Stimulated activated naive CD8-positive, alpha-beta T cell treated with anti-CD3 and anti-CD28 coated beads, Interleukin-15, Interleukin-2, amounts not matched to agents 100 U/mL and 50 U/mL, for 24 hours (primary cell): ENCODE results near the gene SWT1.

ENCODE experiments used
- ATAC-seq: fragments of 150-1000 bp; cut with Tn5 transposase; one replicate; pipeline ENCODE4 v1.10.0; 2021
- DNase-seq: peaks from one replicate; pipeline ENCODE4 v3.0.0; 2021

The SWT1 gene, protein sequence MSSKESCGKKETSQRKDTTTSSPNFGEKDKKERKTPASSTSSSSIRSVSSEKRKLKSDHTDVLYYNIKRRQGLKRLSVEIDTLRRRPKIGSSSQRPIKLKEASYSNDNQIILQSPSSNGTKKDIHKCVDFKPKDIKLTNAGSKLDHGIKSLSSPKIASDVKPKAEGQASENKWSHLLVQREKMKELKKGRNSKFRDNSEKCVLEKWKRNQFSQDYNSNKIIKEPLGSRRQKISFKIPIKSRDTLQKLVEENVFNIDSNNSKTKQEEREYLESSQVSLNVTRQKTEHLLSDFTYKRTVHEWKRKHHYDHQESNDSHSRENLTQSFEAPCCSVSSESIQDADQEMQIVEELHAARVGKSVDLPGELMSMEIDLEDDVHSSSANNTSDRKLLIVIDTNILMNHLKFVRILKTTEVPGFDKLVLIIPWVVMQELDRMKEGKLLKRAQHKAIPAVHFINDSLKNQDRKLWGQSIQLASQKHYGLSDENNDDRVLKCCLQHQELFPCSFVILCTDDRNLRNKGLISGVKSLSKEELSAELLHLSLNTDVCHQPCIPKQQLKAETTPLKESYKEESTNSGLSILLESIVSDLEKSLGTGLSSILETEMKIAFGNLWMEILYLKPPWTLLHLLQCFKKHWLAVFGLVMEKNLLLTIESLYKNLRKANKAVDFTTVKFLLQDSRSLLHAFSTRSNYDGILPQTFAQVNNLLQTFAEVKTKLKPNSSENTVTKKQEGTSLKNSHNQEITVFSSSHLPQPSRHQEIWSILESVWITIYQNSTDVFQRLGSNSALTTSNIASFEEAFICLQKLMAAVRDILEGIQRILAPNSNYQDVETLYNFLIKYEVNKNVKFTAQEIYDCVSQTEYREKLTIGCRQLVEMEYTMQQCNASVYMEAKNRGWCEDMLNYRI

DNA sequence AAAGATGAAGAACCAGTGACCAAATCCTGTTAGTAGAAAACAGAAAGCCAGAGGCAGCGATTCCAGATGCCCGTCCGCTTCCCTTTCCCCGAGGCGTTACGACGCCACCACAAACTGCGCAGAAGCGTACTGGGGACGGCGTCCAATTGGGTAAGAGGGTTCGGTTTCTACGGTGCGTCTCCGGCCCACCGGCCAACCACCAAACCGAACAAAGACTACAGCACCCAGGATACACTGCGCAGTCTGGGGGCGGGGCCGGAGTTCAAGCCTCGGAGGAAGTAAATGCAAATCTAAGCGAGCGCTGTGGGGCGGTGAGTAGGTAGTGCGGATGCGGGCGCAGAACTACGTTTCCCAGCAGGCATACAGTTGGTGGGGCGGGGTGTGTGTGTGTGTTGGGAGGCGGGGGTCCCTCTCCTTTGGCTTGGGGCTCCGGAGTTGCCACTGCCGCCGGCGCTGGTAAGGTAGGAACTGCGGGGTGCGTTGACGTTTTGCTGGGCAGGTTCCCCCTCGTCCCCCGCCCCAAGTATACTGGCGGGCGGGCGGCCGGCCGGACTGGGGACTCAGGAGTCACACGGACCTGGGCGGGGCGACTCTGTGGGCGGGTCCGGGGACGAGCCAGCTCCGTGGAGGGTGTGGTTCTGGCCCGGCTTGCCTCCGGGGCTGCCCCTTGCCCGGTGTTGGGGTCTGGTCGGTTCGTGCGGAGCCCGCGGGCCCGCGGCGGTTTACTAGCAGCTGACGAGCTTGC lies at the start of gene SWT1, which contains the start of gene TRMT1L:
Gene SWT1, plus strand, starts transcription at position 314 of the 745 bp plus-strand sequence. CDS start 3,675 bp downstream, outside the sequence.
Gene TRMT1L, minus strand, starts transcription at position 100 of the 745 bp plus-strand sequence. CDS start 241 bp downstream, outside the sequence.
- ATAC-seq (peak; percentile 97), DNase-seq (peak; percentile 97)

DNA sequence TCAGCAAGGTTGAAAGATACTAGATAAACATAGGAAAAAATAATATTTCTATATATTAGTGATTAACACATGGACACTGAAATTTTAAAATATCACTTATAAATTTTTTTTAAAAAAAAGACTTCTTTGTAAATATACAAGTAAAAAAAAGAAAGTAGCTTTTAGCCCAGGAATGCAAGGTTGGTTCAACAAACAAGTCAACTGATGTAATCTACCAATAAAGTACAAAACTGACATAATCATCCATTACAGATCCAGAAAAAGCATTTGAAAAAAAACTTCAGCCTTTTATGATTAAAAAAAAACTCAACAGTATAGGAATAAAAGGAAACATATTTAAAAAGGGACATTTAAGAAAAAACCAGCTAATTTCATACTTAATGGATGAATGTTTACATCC lies 48.6 kb upstream of the SWT1 start:
- no peak for ATAC-seq
- DNase-seq, result no peak

- DNase-seq (no peak), ATAC-seq (no peak)
These were observed 46.8 kb upstream of the SWT1 start for GRCh38 chr1:185110145-185110544.

GRCh38 chr1:185111873-185112272 lies 45.1 kb upstream of the SWT1 start:
- DNase-seq (no peak), ATAC-seq (no peak)

DNA sequence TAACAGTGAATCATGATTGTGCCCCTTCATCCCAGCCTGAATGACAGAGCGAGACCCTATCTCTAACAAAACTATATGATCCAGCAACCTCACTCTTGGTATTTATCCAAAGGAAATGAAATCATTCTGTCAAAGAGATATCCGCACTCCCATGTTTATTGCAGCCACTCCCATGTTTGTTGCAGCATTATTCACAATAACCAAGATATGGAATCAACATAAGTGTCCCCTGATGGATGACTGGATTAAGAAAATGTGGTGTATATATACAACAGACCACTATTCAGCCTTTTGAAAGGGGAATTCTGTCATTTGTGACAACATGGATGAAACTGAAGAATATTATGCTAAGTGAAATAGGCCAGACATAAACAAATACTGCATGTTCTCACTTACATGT lies 44.6 kb upstream of the SWT1 start:
- ATAC-seq, result no peak
- no peak for DNase-seq

GRCh38 chr1:185129708-185130107 lies 27.3 kb upstream of the SWT1 start:
- ATAC-seq, result no peak
- no peak for DNase-seq

DNA sequence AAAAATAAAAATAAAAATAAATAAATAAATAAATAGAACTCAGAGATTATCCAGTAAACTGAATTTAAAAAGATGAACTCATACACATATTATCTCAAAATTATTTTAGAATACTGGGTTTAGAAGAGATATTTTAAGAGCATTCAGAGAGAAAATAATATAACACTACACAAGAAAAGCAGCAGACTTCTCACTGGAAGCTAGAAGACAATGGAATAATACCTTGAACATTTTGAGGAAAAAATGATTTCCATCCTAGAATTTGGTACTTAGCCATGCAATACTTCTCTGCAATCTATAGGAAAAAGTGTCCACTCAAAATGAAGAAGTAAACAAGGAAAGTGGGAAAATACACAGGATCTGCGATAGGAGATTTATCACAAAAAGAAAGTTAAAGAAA lies 24.4 kb upstream of the SWT1 start:
- DNase-seq, result no peak
- no peak for ATAC-seq

- DNase-seq (no peak), ATAC-seq (no peak)
These were observed 18.9 kb upstream of the SWT1 start for GRCh38 chr1:185137896-185138545.

GRCh38 chr1:185139246-185139645 lies 17.7 kb upstream of the SWT1 start:
- ATAC-seq, result no peak
- DNase-seq, result no peak

DNA sequence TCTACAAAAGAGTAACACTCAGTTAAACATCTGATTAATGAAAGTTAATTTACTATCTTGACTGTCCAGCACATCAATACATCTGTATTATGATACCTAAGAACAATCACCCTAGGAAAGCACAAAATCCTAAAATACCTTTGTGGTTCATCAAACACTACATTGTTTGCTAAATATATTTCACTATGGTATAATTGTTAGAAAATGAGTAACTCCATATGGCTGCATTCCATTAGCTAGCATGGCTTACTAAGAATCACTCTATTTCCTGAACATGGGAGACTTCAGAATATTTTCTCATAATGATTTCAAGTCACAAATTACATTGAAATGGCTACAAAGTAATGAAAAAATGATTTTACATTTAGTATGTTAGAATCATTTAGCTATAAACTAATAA lies 12.7 kb upstream of the SWT1 start:
- DNase-seq (no peak), ATAC-seq (no peak)

DNA sequence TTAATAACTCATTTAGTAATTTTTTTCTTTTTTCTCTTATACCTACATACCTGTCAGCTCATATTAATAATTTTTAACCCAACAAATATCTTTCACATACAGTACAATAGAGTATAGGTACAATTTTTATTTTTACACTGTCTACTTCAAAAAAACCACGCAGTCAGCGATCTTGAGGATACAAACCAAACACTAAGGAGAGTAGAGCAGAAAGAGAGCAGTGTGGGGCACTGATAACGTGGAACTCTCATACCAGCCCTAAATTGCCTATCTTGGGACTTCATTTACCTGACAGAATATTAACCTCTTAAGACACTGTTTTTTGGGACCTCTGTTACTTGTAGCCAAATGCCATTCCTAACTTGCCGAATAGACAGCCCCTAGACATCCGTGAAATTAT lies 5.8 kb upstream of the SWT1 start:
- no peak for ATAC-seq

DNA sequence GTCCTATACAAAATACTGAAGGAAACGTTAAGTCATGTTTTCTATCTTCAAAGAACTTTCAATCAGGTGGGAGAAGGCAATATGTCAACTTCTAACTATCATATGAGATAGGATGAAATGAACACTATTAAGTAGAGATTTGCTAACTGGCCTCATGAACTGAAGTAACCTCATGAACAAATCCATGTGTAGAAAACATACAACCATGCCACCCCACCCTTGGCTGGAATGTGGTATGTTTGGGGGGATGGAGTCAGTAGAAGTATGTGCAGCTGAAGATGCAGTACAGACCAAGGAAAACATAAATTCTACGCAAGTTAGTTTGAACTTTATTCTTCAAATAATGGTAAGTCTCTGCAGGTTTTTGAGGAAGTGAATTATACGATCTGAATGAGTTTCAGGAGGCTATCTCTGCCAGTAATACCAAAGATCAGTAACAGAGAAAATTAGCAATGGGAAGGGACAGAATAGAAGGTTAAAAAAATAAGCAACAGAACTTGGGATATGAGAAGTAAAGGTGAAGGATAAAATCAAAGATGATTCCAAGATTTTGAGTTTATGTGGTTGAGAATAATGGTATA lies 4.7 kb upstream of the SWT1 start:
- ATAC-seq, result no peak

More for the DNA sequence above, 5.8 kb upstream of the SWT1 start:
- DNase-seq, result no peak

GRCh38 chr1:185154912-185155513 lies 2.0 kb upstream of the SWT1 start:
- no peak for DNase-seq
- no peak for ATAC-seq

More for the DNA sequence above, 4.7 kb upstream of the SWT1 start:
- DNase-seq, result no peak

DNA sequence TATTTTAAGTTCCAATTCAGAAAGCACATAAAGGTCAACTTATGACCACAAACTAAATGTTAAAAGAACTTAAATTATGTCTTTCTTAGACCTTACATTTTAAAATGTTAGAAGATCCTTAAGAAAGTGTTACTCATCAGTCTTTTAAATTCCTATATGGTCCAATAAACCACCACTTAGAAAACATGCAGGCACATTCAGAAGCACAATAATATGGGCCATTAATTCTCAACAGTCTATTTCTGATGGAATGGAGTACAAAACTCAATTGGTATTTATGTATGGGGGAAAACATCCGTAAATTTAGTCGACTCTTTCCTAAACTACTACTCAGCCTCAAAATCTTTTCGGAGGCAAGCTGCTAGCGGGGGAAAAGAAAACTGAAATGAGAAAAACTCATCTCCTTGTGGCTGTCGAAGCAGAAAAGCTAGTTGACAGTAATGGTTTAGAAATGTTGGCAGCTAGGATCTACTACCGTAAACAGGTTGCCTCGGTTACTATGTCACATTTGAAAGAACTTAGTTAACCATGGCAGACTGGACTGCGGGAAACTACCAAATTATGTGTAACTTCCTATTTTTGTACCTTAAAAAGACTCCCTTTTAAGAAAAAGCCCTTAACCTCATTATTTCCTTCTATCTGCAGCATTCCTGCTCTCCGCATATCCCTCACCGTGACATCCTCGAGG lies 1.2 kb upstream of the SWT1 start:
- ATAC-seq (no peak), DNase-seq (no peak)

GRCh38 chr1:185156288-185156853 lies 596 bp upstream of the SWT1 start:
- DNase-seq (no peak), ATAC-seq (peak; percentile 15)

DNA sequence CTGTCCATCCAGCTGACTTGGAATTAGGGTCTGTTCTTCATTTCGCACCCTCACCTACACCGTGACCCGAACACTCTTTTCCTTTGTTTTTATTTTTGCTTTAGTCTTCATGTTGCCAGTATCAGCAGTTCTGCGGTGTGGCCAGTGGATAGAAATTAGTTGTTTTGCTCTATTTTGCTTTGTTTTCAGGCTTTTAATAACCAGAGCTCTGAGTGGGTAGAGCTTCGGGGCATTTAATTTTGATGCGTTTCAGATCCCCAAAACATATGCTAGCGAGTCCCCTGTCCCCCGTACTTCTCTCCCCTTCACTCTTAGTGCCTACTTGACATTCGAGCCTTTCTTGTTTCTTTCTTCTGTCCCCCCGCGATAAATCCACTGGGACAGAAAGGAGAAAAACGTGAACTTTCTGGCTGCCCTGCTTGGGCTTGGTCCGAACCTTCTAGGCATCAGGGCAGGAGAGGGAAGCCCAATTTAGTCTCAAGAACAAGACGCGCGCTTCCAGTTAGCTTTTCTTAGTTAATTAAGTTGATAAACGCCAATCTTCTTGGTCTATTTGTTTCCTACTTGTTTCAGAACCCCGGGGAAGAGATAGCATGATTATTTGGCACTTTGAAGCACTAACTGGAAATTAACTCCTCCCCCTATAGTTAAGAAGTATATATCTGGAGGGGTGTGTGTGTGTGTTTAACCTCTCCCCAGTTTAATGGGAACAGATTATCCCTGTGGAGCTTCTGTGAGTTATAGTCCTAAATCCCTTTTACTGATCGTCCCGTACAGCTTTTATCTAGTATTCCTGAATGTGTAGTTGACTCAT lies 839 bp downstream of the SWT1 start:
- DNase-seq, result peak; percentile 8

GRCh38 chr1:185158800-185159199 lies 1.8 kb downstream of the SWT1 start:
- DNase-seq (no peak), ATAC-seq (no peak)

More for the DNA sequence above, 839 bp downstream of the SWT1 start:
- ATAC-seq, result no peak

GRCh38 chr1:185159966-185160365 lies 3.0 kb downstream of the SWT1 start:
- no peak for DNase-seq
- ATAC-seq, result no peak

DNA sequence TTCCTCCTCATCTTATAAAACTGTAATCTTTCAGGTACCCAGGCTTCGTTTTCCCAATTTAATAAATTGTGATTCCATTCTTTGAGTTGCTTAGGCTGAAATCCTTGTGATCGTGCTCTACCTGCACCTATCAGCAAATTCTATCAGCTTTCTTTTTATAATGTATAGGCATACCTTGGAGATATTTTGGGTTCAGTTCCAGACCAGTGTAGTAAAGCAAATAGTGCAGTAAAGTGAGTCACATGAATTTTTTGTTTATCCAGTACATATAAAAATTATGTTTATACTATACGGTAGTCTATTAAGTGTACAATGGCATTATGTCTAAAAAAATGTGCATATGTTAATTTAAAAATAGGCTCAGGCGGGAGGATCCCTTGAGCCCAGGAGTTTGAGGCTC lies 5.5 kb downstream of the SWT1 start:
- DNase-seq, result no peak
- no peak for ATAC-seq
